NCI-H345 (cell line): ENCODE data around the gene RAPGEF1.

ENCODE experiments used
- DNase-seq: peaks from one replicate; lab custom pipeline; 2025; lab: John Stamatoyannopoulos, UW

RAPGEF1 gene

GRCh38 chr9:131650254-131650653 lies 89.6 kb downstream of the RAPGEF1 start:
- DNase-seq: no peak

DNA sequence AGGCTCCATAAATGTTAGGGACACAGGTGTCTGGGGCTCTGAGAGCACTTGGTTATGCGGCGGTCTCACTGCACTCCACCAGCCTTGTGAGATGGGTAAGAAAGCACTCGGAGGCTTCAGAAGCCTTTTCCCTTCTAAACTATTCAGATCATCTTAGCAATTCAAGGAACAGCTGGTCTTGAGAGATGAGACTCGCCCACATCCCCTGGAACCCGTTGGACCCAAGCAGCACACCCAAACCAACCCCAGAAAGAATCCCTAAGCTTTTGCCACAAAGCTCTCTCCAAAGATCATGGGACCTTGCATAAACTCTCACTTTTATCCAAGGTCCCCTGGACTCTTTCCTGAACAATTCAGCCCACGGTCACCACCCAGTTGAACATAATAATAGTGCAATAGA lies 90.2 kb downstream of the RAPGEF1 start:
- DNase-seq: no peak

GRCh38 chr9:131645078-131645776 lies 94.6 kb downstream of the RAPGEF1 start:
- DNase-seq: peak; percentile 52

DNA sequence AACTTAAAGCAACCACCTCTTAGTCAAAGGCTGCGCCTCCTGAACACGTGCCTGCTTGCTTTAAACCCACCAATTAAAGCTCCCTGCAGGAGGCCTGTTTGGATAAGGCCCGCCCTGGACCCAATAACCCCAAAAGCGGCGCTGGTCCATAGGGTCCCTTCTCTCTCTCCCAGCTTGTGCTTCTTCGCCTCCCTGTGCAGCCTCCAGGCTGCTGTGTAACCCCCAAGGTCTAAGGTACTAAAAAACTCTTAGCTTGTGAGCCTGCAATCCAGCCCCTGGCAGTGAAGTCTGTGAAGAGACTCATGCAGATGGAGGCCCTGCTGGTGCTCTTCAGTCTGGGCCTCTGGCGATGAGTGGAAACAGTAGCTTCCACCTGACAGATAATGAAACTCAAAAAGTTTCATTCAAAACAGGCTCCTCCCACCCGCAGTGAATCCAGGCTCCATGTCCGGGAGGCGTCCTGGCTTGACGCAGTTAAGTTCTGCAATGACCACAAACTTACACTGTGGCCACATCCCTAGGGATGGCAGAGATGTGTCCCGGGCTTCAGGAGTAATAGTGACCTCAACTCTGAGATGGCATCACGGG lies 97.3 kb downstream of the RAPGEF1 start:
- DNase-seq: no peak

DNA sequence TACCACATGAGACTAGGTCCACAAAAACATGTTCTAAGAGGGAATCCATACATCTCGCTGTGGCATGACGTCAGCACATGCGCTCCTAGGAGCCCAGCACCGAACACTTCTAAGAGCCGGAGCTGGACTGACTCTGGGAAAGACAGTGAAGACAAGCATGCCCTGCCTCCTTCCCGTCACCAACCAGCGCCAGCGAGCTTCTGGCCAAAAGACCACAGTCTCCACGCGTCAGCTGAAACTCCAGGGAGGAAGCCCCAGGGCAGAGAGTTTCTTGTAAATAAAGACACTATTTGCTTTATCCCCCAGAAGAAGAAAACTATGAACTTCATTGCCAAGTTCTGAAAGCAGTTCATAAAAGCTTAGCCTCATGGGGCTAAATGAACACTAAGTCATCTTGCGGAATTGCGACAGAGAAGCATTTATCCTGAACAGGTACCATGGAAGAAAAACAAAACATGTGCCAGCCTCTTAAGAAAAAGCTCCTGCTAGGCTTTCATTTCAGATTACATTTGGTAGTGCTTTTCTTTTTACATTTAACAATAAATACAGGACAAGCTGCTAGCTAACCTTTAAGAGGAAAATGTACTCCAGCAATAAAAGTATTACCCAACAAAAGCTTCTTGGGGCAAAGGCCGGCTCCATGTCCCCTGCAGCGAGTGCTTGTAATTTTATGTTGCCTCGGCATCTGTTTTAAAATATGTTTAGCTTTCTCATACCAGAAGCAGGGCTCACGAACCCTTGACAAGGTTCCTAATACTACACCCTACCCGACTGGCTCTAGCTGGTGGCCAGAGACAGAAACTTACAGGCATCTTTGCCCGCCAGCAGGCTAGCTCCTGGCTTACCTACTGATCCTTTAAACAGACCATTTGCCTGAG lies 98.0 kb downstream of the RAPGEF1 start:
- no peak for DNase-seq

DNA sequence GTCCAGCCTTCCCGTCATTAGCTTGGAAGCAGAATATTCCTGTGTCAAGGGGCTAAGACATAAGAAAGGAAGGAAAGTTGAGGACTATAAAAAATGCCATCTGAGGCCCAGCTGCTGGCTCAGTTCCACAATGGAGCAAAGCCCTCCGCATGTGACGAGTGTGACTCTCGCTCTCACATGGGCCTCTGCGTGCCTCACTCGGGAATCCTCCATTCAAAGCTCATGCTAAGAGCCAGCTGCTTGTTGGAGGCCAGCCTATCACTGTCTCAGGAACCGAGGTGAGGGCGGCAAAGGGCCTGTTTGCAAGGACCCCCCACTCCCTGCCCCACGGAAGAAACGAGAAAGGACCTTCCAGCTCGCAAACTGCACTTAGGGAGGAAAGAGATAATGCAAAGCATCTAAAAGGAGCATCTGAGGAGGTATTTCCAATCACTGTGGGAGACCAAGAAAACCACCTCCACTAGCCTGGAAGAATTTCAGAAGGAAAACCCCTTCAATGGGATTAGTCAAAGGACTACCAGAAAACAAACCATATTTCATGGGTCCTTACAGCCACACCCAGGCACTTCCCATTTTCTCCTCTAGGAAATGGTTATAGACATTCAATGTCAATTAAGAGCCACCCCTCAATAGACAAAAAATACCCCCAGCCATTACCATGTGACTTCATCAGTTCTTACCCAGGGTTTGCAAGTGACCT lies 99.3 kb downstream of the RAPGEF1 start:
- DNase-seq: no peak

- DNase-seq: no peak
These were observed 100.0 kb downstream of the RAPGEF1 start for GRCh38 chr9:131639769-131640437.

DNA sequence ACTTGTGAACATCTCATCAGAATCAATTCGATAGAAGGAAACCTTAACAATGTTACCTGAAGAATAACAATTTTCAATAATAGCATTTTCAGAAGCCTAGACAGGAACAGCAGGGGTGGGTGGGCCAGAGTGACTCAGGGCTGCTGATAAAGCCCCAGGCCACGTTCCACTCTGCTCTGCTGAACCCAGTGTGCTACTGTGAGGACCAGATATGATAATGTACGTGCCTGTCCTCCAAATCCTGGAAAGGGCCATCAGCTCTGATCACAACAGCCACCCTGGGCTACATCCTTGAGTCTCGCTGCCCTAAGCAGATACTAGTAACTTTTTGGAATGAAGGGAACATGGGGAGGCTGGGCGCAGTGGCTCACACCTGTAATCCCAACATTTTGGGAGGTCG lies 103.3 kb downstream of the RAPGEF1 start:
- DNase-seq: no peak

DNA sequence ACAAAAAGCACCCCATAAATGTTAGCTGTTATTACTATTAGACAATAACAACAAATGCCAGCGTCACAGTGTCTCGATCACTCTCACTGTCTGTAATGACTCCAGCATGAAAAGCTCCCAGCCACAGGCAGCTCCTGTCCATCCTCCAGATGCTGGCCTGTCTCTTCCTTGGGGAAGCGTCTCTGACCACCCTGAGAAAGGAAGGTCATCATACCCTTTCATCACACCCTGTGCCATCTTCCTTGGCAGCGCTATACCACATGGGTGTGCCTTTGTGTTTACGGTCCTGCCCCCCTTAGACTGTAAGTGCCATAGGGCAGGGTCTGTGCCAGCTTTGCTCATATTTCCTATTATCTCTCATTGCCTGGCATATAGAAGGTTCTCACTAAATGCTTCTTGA lies 104.0 kb downstream of the RAPGEF1 start:
- no peak for DNase-seq

DNA sequence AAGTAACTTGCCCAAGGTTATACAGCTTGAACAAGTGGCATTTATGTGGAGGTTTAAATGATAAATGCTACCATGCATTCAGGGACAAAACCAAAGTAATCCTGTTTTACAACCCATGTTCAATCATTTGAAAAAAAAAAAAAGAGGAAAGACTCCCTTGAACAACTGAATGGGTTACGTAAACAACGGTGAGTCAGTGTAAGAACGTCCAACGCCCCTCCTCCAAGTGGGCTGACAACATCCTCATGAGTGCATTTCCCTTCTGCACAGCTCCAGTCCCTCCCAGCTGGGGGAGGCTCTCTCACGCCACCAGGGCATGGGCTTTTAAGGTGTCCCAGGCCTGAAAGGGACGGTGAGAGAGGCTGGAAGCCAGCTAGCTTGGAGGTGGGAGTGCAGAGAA lies 104.6 kb downstream of the RAPGEF1 start:
- DNase-seq: peak; percentile 46

DNA sequence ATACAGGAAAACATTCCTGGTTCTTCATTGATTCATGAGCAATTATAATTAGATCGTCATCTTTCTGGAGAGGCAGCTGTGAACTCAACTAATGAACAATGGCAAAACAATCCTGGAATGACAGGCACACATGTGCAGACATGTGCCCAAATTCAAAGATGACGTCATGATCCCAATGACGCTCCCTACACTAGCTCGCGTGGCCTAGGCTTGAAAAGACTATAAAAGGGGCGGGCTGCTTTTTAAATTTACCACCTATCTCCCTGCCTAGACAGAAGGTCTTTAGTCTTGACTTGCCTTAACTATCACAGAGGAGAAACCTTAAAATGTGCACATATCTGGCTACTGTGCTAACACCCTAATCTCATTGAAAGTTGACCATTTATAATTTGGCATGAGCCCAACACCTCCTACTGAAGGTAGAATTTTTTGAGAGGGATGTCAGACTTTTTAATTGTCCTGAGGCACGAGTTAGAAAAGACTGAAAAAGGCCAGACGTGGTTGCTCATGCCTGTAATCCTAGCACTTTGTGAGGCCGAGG lies 106.3 kb downstream of the RAPGEF1 start:
- DNase-seq: peak; percentile 11

DNA sequence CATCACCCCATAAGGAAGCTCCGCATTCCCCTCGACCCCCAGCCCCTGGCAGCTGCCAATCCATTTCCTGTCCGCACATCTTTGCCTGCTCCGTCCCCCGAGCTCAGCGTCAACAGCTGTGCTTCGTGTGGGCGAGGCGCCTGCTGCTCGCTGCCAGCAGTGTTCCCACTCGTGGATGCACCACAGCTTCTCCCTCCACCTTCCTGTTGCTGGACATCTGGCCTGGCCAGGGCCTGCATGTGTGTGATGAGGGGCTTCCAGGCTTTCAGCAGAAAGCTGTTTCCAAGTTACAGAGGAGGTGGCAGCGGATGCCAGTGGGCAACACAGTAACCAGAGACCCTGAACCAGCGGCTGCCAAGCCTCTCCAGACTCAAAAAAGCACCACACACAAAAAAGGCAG lies 108.6 kb downstream of the RAPGEF1 start:
- DNase-seq: no peak

GRCh38 chr9:131630205-131630831 lies 109.6 kb downstream of the RAPGEF1 start:
- DNase-seq: no peak

DNA sequence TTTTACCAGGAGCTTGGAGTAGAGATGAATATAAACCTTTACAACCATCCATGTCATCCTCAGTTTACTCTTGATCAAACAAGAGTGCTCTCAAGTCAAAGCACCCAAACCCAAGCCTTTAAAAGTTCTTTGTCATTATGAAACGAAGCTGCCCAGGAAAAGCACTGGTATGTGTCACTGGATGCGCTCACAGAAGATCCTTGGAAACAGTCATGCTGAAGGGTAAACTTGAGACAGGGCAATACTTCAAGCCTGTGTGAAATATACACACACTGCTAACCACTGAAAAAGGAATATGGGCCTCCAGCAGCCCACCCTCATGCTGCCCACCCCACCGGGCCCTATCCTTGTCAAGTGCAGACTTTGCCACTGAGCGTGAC lies 110.1 kb downstream of the RAPGEF1 start:
- no peak for DNase-seq

DNA sequence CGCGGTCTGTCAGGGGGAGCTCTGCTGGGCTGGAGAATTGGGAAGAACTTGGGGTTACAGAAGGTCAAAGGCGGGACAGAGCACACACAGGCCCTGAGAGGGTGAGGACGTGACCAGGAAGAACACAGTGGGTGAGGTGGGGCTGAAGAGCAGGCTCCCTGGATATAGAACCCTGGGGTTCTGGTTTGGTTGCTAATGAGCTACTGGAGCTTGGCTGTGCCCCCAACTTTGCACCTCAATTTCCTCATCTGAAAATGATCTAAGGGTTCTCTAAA lies 110.7 kb downstream of the RAPGEF1 start:
- DNase-seq: no peak

DNA sequence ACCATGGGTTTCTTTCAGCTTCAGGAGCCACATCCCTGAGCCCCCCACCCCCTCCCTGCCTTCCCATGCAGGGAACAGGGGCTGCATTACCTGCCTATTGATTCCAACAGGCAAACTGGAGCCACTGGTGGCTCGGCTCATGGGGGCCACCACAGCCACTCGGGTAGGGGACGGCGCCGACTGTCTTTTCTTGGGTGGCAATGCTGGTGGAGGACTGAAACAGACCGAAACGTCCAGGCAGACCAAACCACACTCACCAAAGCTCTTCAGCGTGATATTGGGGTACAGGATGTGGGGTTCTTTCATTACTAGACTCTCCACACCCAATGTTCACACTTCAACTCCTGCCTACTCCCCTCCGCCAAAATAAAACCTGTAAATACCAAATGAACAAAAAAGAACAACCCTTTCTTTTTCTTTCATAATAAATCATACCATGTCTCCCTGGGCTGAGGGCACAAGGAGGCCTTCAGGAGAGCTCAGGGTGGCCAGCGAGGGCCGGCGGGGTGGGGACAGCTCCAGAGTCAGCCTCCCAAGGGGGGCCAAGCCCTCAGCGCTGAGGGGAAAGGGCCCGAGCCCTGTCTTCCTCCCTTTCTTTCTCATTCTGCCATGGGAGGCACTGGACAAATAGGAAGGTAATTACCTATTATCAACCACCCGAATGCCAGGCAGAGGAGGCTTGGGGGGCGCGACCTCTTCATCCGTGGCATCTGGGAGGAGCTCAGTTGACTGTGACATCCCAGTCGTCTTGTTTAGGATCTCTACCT lies 111.2 kb downstream of the RAPGEF1 start:
- DNase-seq: no peak

DNA sequence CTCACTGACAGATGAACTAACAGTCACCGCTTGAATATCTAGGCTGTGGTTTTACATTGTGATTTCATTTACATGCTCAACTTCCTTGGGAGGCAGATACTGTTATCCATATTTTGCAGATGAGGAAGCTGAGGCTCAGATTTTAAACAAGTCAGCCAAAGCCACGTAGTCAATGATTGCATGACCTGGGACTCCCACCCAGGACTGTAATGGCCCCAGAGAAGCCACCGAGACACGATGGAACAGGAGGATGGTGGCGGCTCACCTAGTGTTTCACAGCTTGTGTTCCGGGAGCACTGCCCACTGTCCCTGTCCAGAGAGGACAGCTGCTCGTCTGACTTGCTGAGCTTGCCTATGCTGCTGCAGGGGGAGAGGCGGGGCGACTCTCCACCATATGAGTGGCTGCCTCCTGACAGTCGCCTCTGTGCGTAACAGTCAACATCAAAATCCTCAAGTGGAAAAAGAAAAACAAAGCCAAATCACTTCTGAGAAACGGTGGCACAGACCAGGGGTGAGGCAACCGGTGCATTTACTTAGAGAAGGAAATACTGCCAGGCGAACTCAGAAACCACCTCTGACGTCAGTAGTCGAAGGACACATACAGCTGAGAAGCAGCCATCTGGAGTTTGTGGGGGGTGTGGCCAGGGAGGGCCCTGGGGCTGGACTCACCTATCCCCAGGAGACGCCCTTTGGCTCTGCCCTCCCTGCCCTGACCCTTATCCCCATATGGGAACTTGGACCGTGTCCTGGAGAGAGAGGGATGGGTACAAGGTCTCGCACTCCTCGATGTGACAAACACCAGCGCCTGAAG lies 112.0 kb downstream of the RAPGEF1 start:
- DNase-seq: no peak

DNA sequence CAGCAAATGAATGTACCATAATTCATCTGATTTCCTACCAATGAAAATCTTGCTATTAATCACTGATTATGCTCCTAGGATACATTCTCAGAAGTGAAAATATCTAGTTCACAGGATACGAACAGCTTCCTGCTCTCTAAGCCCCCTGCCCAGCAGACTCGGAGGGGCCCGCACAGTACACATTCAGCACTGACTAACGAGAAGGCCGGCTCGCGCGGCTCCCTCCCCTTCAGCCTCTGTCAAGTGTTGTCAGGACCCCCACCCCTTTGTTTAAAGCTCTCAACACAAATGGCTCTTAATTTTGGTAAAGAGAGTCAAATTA lies 112.6 kb downstream of the RAPGEF1 start:
- no peak for DNase-seq

- DNase-seq: no peak
These were observed 113.8 kb downstream of the RAPGEF1 start for GRCh38 chr9:131625790-131626670.
